ENCODE data around the gene STPG3. TPM values are rescaled to one million over a fixed set of nuclear protein-coding genes. Genes with fewer than 3 reads are reported as not detected.

STPG3 gene
- total RNA-seq, 1 donor, result not detected

DNA sequence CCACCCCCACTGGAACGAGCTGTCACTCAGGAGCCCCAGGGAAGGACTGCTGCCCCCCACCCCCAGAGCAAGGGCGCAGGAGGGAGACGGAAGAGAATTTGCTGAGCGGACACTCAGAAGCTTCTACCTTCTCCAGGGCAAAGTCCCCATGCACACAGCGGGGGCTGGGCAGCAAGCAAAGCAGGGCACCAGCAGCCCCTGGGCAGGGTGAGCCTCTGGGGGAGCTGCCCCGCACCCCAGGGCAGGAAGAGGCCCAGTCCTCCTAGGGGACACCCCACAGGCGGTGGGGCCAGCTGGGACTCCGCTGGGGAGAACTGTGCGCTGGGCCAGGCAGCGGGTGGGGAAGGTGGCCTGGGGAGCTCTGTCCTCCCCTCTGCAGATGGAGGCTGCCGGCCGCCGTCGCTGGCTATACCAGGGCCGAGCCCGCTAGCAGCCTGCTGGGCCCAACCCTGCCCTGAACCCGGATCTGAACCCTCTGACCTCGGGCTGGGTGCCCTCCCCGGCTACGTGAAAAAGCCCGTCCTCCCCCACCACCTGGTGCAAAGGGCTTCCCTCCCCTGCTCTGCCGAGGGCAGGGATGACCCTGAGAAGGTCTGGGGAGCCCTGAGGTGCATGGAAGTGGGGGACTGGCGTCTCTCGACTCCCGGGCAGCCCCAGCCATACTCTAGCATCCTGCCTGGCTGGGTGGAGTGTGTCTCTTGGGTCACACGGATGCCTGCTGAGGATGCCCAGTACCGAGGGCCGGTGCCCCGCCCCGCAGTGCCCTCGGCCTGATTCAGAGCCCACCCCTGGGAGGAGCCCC lies 21.0 kb upstream of the STPG3 start:
- no peak for DNase-seq (ENCODE audit: low read depth)
- H3K4me3 ChIP-seq (ENCODE audit: low read depth, low read length), result no peak overlapping the region
- TF ChIP-seq, protein P1, sequence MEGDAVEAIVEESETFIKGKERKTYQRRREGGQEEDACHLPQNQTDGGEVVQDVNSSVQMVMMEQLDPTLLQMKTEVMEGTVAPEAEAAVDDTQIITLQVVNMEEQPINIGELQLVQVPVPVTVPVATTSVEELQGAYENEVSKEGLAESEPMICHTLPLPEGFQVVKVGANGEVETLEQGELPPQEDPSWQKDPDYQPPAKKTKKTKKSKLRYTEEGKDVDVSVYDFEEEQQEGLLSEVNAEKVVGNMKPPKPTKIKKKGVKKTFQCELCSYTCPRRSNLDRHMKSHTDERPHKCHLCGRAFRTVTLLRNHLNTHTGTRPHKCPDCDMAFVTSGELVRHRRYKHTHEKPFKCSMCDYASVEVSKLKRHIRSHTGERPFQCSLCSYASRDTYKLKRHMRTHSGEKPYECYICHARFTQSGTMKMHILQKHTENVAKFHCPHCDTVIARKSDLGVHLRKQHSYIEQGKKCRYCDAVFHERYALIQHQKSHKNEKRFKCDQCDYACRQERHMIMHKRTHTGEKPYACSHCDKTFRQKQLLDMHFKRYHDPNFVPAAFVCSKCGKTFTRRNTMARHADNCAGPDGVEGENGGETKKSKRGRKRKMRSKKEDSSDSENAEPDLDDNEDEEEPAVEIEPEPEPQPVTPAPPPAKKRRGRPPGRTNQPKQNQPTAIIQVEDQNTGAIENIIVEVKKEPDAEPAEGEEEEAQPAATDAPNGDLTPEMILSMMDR (IDR thresholded peaks at IDR 0.05; ENCODE audit: insufficient read depth, low read depth, low read length), result no peak

DNA sequence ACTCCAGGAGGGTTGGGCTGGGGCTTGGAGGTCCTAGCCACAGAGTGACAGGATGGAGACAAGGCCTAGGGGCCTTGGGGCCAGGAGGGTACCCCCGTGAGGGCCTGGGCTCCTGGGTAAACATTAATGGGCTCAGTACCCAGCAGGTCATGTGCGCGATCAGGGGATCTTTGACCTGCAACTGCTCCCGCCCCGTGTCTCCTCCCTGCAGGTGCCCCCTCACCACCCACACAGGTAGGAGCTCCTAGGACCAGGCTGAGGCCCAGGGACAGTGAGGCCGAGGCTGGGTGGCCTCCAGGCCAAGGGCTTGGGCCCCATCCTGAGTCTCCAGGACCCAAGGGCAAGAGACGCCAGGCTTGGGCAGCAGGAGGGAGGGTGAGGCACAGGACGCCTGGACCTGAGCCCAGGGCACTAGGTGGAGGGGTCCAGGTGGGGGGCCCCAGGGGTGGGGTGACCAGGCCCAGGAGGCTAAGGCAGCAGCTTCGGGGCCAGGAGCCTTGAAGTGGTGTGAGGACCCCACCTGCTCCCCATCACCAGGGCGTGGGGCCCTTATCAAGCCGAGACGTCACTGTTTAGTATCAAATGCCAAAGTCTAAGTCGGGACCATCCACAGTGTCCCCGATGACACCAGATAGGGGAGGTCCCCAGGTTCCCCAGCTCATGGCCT lies 20.2 kb upstream of the STPG3 start, which contains the start of gene SLC34A3:
TSS of gene SLC34A3 (plus strand) at position 197 of the 667 bp plus-strand sequence. CDS start 802 bp downstream, outside the sequence.
- TF ChIP-seq, protein P1 (IDR thresholded peaks at IDR 0.05; ENCODE audit: insufficient read depth, low read depth, low read length), result no peak
- DNase-seq (ENCODE audit: low read depth), result no peak
- no peak within 1 kb of the TSS for H3K4me3 ChIP-seq (ENCODE audit: low read depth, low read length)

DNA sequence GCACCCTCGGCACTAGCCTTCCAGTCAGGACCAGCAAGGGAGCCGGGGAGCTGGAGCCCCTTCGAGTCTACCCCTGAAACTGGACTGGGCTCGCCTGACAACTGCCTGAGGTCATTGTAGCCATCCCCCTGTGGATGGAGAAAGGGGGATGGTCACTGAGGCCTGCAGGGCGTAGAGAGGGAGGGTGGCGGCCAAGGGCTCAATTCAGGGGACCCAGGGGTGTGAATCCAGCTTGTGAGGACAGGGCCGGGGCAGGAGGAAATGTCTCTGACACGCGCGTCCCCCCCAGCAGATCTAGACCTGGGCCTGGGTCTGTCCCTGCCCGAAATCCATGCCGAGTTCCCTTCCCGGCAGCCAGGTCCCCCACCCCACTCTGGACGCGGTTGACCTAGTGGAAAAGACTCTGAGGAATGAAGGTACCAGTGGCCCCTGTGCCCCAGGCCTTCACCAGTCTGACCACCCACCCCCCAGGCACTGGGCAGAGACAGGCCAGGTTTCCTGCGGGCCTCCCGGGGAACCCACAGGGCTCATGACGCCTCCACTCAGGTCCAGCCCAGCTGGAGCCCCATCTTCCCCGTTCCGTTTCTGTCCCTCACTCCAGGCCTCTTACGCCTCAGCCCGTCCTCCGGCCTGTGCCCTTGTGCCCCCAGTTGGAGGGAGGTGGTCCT lies 19.6 kb upstream of the STPG3 start:
- H3K4me3 ChIP-seq (ENCODE audit: low read depth, low read length), result no peak overlapping the region
- TF ChIP-seq, protein P1 (IDR thresholded peaks at IDR 0.05; ENCODE audit: insufficient read depth, low read depth, low read length), result no peak
- DNase-seq (ENCODE audit: low read depth), result no peak

DNA sequence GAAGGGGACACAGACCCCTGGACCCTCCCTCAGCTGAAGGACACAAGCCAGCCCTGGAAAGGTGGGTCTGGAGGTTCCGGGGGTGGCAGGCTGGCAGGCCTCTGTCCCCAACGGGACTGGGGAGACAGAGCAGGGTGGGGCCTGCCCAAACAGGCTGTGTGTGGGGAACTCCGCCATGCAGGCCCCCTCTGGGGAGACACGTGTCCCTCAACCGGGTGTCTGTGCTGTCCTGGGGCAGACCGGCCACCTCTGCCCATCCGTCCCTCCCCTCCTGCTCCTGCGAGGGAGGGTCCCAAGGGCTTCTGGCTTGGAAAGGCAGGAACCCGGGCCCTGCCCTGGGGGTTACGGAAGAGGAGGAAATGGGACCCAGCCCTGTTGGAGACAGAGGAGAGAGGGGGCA lies 19.0 kb upstream of the STPG3 start:
- no peak for DNase-seq (ENCODE audit: low read depth)
- TF ChIP-seq, protein P1 (IDR thresholded peaks at IDR 0.05; ENCODE audit: insufficient read depth, low read depth, low read length), result no peak
- H3K4me3 ChIP-seq (ENCODE audit: low read depth, low read length), result no peak overlapping the region

DNA sequence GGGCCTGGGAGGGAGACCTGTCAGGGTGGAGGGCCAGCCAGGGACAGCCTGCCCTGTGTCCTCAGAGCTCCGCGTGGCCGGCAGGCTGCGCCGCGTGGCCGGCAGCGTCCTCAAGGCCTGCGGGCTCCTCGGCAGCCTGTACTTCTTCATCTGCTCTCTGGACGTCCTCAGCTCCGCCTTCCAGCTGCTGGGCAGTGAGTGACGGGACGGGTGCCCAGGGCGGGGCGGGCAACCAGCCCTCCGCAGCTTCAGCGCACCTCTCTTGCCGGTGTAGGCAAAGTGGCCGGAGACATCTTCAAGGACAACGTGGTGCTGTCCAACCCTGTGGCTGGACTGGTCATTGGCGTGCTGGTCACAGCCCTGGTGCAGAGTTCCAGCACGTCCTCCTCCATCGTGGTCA lies 18.6 kb upstream of the STPG3 start:
- TF ChIP-seq, protein P1 (IDR thresholded peaks at IDR 0.05; ENCODE audit: insufficient read depth, low read depth, low read length), result no peak
- no peak for DNase-seq (ENCODE audit: low read depth)
- no peak overlapping the region for H3K4me3 ChIP-seq (ENCODE audit: low read depth, low read length)

DNA sequence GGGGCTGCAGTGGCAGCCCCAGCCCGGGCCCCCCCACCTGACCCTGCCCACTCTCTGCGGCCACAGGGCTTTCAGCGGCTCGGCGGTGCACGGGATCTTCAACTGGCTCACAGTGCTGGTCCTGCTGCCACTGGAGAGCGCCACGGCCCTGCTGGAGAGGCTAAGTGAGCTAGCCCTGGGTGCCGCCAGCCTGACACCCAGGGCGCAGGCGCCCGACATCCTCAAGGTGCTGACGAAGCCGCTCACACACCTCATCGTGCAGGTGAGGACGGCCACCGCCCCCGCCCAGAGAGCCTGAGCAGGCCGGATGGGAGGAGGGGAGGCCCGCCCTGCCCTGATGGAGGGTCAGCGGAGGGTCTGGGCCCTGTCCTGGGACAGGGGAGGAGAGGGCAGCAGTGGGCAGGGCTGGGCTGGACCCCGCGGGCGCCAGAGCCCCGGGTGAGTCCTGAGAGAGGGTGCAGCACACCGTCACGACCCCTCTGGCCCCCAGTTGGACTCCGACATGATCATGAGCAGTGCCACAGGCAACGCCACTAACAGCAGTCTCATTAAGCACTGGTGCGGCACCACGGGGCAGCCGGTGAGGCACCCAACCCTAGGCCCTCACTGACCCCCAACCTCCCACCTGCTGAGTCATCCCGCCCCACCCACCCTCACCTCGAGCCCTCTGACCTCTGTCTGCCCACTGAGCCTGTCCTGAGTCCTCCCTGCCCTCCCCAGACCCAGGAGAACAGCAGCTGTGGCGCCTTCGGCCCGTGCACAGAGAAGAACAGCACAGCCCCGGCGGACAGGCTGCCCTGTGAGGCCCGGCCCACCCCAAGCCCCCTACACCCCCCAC lies 17.7 kb upstream of the STPG3 start:
- TF ChIP-seq, protein P1 (IDR thresholded peaks at IDR 0.05; ENCODE audit: insufficient read depth, low read depth, low read length), result no peak
- H3K4me3 ChIP-seq (ENCODE audit: low read depth, low read length), result no peak overlapping the region
- no peak for DNase-seq (ENCODE audit: low read depth)
